Measurements from ENCODE around the gene SSR3.

DNA sequence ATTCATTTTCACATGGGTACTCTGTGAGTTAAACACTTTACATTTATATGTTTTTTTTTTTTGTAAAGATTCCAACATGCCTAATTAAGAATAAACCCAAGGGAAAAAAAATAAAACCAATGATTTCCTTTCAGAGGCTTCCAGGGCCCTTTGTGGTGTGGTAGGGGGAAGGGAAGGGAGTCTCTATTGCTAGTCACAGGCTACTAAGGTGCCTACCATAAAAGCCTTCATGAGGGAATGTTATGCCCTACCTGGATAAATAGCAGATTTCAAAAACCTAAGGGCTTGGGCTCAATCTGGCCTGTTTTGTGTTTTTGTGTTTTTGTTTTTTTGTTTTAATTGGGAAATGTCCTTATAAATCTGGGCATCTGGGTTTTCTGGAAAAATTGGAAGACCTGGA lies 38.9 kb upstream of the SSR3 start:
- TF ChIP-seq, protein P1, sequence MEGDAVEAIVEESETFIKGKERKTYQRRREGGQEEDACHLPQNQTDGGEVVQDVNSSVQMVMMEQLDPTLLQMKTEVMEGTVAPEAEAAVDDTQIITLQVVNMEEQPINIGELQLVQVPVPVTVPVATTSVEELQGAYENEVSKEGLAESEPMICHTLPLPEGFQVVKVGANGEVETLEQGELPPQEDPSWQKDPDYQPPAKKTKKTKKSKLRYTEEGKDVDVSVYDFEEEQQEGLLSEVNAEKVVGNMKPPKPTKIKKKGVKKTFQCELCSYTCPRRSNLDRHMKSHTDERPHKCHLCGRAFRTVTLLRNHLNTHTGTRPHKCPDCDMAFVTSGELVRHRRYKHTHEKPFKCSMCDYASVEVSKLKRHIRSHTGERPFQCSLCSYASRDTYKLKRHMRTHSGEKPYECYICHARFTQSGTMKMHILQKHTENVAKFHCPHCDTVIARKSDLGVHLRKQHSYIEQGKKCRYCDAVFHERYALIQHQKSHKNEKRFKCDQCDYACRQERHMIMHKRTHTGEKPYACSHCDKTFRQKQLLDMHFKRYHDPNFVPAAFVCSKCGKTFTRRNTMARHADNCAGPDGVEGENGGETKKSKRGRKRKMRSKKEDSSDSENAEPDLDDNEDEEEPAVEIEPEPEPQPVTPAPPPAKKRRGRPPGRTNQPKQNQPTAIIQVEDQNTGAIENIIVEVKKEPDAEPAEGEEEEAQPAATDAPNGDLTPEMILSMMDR (conservative IDR thresholded peaks at IDR 0.05 in 1 of 2, IDR thresholded peaks at IDR 0.05 in 1 of 2; ENCODE audit: low read depth in 1 of 2, low read length in 2 of 2): no peak
- no peak for TF ChIP-seq EZH2 (IDR thresholded peaks at IDR 0.05; ENCODE audit: low read length, missing control alignments)
